ENCODE measurements around the gene ZC3H12A. TPM values are rescaled to one million over a fixed set of nuclear protein-coding genes. Genes with fewer than 3 reads are reported as not detected.

The ZC3H12A gene
- total RNA-seq (2014; rRNA removed; shearing (Covaris generic)) = 4.5 and 8.6 TPM in 2 replicates

GRCh38 chr1:37474046-37474696, at the start of gene ZC3H12A:
Gene ZC3H12A (plus strand): TSS chr1:37474580. CDS start chr1:37475497, 917 bp downstream.
- DNase-seq (ENCODE audit: low read depth) = peak; percentile 87

DNA sequence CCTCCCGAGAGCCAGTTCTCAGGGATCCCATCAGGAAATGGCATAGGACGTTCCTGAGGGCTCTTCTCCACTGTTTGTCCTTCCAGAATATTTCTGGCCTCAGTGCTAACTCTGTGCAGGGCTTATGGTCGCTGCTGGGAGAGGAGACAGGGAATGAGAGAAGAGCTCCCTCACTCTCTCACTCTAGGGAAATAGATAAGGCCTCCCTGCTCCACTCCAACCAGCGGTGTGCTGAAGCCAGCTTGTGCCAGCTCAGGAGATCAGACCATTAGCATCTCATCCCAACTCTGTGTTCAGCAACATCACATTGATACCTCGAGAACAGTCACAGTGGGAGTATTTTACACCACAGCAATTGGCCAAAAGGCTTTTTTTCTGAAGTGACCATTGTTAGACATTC, 49.2 kb upstream of the ZC3H12A start:
- no peak for DNase-seq (ENCODE audit: low read depth)

- no peak for DNase-seq (ENCODE audit: low read depth)
These were observed 45.4 kb upstream of the ZC3H12A start for GRCh38 chr1:37429029-37429428.

GRCh38 chr1:37430103-37430985, 44.0 kb upstream of the ZC3H12A start:
- DNase-seq (ENCODE audit: low read depth) = no peak

DNA sequence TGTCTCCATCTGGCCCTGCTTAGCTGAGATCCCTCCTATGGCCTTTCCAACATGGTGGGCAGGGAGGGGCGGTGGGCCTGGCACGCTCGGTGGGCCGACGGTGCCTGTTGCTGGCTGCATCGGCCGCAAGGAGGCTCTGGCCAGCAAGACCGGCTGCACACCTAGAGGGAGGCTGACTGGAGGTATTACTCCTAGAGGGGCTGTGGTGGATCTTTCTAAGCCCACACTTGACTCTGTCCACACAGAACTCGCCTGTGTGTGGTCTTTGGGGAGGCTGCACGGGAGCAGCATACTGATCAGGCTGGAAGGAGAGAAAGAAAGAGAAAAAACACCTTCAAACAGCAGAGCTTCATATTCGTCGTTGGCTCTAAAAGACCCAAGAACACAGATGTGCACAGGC, 41.7 kb upstream of the ZC3H12A start:
- no peak for DNase-seq (ENCODE audit: low read depth)

DNA sequence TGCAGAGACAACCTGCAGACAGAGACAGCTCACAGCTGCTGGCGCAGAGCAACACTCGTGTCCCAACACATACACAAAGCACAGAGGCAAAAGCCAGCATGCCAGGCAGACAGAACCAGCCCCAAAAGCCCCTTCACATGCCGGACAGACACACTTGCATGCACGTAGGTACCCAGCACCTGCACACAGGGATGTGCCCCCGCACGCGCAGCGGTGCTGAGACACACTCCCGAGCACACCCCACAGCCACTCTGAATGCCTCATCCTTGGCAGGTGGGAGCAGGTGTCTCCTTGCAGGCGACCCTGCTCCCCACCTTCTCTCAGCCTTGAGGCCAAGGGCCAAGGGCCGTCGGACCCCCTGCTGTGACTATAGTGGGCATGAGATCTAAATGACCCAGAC, 41.2 kb upstream of the ZC3H12A start:
- DNase-seq (ENCODE audit: low read depth) = no peak

DNA sequence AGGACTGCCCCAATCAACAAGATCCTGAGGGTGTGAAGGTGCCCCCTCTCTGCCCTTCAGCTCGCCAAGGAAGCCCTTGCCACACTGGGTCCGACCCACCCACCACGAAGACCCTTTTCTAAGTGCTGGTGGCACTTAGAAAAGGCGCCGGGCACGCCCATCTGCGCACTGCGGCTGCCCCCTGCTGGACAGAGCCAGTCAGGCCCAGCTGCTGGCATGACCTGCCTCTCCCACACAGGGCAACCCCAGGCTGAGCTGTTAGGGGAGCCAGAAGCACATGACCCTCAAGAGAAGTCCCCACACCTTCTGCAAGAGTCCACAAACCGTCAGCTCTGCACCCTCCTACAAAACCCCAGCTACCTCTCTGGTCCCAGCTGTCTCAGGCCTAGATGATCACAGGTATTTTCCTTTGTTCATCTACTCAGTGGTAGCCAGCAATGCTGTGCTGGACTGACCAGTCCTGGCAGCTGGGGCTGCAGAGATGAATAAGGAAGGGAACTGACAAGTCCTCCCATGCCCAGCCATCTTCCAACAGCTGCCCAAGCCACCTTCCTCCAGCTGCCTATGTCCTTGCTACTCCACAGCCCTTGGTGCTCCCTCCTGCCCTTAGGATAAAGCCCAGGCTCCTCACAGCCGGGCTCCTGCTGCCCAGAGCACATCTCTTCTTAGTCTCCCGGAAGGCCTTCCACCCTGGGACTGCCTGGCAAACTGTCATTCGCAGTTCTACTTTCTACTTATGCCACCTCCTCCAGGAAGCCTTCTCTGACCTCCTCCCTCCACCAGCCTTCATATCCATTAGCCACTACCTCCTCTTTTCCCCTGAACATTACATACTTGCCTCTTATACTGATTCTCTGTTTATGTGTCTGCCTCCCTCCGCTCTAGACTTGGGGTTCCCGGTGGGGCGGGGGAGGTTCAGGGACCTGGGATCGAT, 39.8 kb upstream of the ZC3H12A start:
- DNase-seq (ENCODE audit: low read depth) = peak; percentile 42

- DNase-seq (ENCODE audit: low read depth) = no peak
These were observed 37.3 kb upstream of the ZC3H12A start for GRCh38 chr1:37437087-37437486.

GRCh38 chr1:37438037-37438868, 36.1 kb upstream of the ZC3H12A start:
- no peak for DNase-seq (ENCODE audit: low read depth)

GRCh38 chr1:37438869-37439343, 35.5 kb upstream of the ZC3H12A start:
- DNase-seq (ENCODE audit: low read depth) = no peak

DNA sequence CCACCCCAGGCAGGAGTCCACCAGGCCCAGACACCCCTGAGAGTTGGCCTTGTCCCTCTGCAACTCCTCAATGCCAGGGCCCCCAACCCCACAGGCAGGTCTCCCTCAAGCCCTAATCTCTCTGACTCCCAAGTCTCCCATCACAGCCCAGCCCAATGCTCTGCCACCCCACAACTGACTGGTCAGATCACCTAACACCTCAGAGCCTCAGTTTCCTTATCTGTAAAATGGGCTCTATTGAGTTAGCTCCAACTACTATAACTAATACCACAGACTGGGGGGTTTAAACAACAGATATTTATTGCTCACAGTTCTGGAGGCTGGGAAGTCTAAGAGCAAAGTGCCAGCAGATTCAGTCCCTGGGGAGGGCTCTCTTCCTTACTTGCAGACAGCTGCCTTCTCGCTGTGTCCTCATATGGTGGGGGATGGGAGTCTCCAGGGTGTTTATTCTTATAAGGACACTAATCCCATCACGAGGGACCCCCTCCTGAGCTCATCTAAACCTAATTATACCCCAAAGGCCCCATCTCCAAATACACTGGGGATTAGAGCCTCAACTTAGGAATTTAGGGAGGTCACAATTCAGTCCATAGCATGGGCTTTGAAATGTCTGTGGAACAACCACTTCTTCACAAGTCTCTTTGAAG, 34.9 kb upstream of the ZC3H12A start:
- no peak for DNase-seq (ENCODE audit: low read depth)

- DNase-seq (ENCODE audit: low read depth) = no peak
These were observed 32.9 kb upstream of the ZC3H12A start for GRCh38 chr1:37441490-37441889.

DNA sequence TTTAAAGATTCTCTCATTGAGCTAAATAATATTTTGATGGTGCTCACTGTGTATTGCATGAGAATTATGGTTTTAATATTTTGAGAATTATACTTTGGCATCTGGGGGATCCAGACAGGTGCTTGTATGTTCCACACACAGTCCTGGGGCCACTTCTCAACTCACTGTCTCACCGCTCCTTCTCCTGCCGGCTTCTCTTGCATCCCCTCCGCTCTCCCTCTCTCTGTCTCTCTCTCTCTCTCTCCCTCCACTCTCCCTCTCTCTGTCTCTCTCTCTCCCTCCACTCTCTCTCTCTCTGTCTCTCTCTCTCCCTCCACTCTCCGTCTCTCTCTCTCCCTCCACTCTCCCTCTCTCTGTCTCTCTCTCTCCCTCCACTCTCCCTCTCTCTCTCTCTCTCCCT, 32.2 kb upstream of the ZC3H12A start:
- no peak for DNase-seq (ENCODE audit: low read depth)

DNA sequence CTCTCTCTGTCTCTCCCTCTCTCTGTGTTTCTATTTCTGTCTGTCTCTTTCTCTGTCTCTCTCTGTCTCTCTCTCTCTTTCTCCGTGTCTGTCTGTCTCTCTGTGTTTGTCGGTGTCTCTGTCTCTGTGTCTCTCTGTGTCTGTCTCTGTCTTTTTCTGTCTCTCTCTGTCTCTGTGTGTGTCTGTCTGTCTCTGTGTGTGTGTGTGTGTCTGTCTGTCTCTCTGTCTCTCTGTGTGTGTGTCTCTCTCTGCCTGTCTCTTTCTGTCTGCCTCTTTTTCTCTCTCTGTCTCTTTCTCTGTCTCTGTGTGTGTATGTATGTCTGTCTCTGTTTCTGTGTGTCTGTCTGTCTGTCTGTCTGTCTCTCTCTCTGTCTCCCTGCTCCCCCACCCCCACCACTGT, 31.7 kb upstream of the ZC3H12A start:
- DNase-seq (ENCODE audit: low read depth) = no peak

GRCh38 chr1:37446874-37447273, 27.5 kb upstream of the ZC3H12A start:
- DNase-seq (ENCODE audit: low read depth) = no peak

GRCh38 chr1:37448185-37448584, 26.2 kb upstream of the ZC3H12A start:
- DNase-seq (ENCODE audit: low read depth) = no peak

- peak; percentile 62 for DNase-seq (ENCODE audit: low read depth)
These were observed 25.5 kb upstream of the ZC3H12A start for GRCh38 chr1:37448691-37449417.

GRCh38 chr1:37449936-37450335, 24.4 kb upstream of the ZC3H12A start:
- no peak for DNase-seq (ENCODE audit: low read depth)

DNA sequence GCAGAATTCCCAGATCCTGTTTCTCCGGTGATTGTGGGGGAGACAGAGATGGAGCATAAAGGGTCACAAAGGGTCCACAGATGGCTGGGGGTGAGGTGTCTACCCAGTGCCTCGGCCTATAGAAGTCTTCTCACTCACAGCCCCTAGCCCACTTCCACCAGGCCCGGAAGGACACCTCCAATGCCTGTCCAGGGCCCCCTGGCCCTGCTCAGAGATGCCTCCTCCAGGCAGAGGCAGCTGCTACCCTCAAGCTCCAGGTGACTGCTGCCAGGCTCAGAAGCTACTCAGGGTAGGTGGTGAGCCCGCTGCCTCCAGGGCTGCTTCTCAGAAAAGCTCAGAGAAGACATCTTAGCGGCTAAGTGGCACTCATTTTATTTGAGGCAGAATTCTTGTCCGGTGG, 22.0 kb upstream of the ZC3H12A start:
- no peak for DNase-seq (ENCODE audit: low read depth)

GRCh38 chr1:37453647-37454046, 20.7 kb upstream of the ZC3H12A start:
- no peak for DNase-seq (ENCODE audit: low read depth)

Data from M059J (cell line).